NCI-H748 (cell line): ENCODE data around the gene BCL6.
A peak's percentile ranks its signal among the peaks of the same experiment; 100 is the strongest.

Experiments
- DNase-seq: peaks from one replicate; lab custom pipeline; 2025; ENCODE audit not compliant: unreplicated experiment; lab: John Stamatoyannopoulos, UW

The BCL6 gene

GRCh38 chr3:187740421-187741399, 4.6 kb downstream of the BCL6 start:
- DNase-seq, result peak; percentile 34

GRCh38 chr3:187739561-187740332, 5.5 kb downstream of the BCL6 start:
- DNase-seq, result peak; percentile 44

GRCh38 chr3:187739094-187739560, 6.1 kb downstream of the BCL6 start:
- DNase-seq, result peak; percentile 36

- DNase-seq, result peak; percentile 70
These were observed 6.8 kb downstream of the BCL6 start for GRCh38 chr3:187738331-187739093.

- DNase-seq, result no peak
These were observed 7.3 kb downstream of the BCL6 start for GRCh38 chr3:187738071-187738330.

GRCh38 chr3:187737368-187738070, 7.7 kb downstream of the BCL6 start:
- DNase-seq, result peak; percentile 13

- no peak for DNase-seq
These were observed 8.3 kb downstream of the BCL6 start for GRCh38 chr3:187737006-187737367.

- DNase-seq, result no peak
These were observed 8.8 kb downstream of the BCL6 start for GRCh38 chr3:187736418-187736871.

- DNase-seq, result no peak
These were observed 9.4 kb downstream of the BCL6 start for GRCh38 chr3:187735837-187736236.

GRCh38 chr3:187735383-187735782, 9.9 kb downstream of the BCL6 start:
- DNase-seq, result no peak

- no peak for DNase-seq
These were observed 10.4 kb downstream of the BCL6 start for GRCh38 chr3:187734841-187735240.

GRCh38 chr3:187733371-187733770, 11.9 kb downstream of the BCL6 start:
- DNase-seq, result no peak

- DNase-seq, result no peak
These were observed 15.7 kb downstream of the BCL6 start for GRCh38 chr3:187729598-187729997.

GRCh38 chr3:187728940-187729583, 16.2 kb downstream of the BCL6 start:
- DNase-seq, result no peak

- DNase-seq, result no peak
These were observed 17.0 kb downstream of the BCL6 start for GRCh38 chr3:187728248-187728647.

GRCh38 chr3:187726564-187726963, 18.7 kb downstream of the BCL6 start:
- DNase-seq, result no peak

GRCh38 chr3:187725653-187726370, 19.5 kb downstream of the BCL6 start:
- DNase-seq, result no peak

- DNase-seq, result no peak
These were observed 20.0 kb downstream of the BCL6 start for GRCh38 chr3:187725224-187725623.

- DNase-seq, result no peak
These were observed 23.1 kb downstream of the BCL6 start for GRCh38 chr3:187722206-187722612.

GRCh38 chr3:187721055-187721454, 24.2 kb downstream of the BCL6 start:
- DNase-seq, result no peak
